Measurements from ENCODE around the gene PTPRE.
A peak's percentile ranks its signal among the peaks of the same experiment; 100 is the strongest.

Gene PTPRE

GRCh38 chr10:127905001-127905847 is 1.7 kb upstream of the PTPRE start:
- Histone ChIP-seq H2AFZ (ENCODE audit: low read depth) (no peak overlapping the region), H3K4me2 (no peak overlapping the region), H3K9ac (no peak overlapping the region), H3K79me2 (ENCODE audit: insufficient read depth, low read depth) (no peaks in the 10 kb centered on the region), H3K27me3 (ENCODE audit: insufficient read depth, low read depth) (no peaks in the 10 kb centered on the region), H3K36me3 (ENCODE audit: insufficient read depth) (no peaks in the 10 kb centered on the region), H3K27ac (no peak overlapping the region), H4K20me1 (ENCODE audit: insufficient read depth) (no peaks in the 10 kb centered on the region), H3K4me3 (IDR thresholded peaks at IDR 0.05; ENCODE audit: insufficient read depth, low read depth, low read length) (no peak overlapping the region), H3K4me1 (ENCODE audit: low read depth, poor library complexity, severe bottlenecking) (no peaks in the 10 kb centered on the region)
- TF ChIP-seq CTCF (conservative IDR thresholded peaks at IDR 0.05; ENCODE audit: low read depth, low read length): no peak

- H3K4me1 ChIP-seq (ENCODE audit: low read depth, poor library complexity, severe bottlenecking): no peaks in the 10 kb centered on the region
- no peak overlapping the region for H2AFZ ChIP-seq (ENCODE audit: low read depth)
- H3K36me3 ChIP-seq (ENCODE audit: insufficient read depth): no peaks in the 10 kb centered on the region
- no peaks in the 10 kb centered on the region for H3K27me3 ChIP-seq (ENCODE audit: insufficient read depth, low read depth)
- no peak overlapping the region for H3K27ac ChIP-seq
- H3K4me2 ChIP-seq: no peak overlapping the region
- TF ChIP-seq CTCF (conservative IDR thresholded peaks at IDR 0.05; ENCODE audit: low read depth, low read length): no peak
- H3K79me2 ChIP-seq (ENCODE audit: insufficient read depth, low read depth): no peaks in the 10 kb centered on the region
- no peak overlapping the region for H3K9ac ChIP-seq
- no peaks in the 10 kb centered on the region for H4K20me1 ChIP-seq (ENCODE audit: insufficient read depth)
- no peak overlapping the region for H3K4me3 ChIP-seq (IDR thresholded peaks at IDR 0.05; ENCODE audit: insufficient read depth, low read depth, low read length)
Observed at GRCh38 chr10:127905848-127906261, 1.0 kb upstream of the PTPRE start.

- no peak overlapping the region for H3K27ac ChIP-seq
- H2AFZ ChIP-seq (ENCODE audit: low read depth): peak overlapping the region; percentile 71; the same call in 1 of the 2 replicates
- no peaks in the 10 kb centered on the region for H3K36me3 ChIP-seq (ENCODE audit: insufficient read depth)
- H3K9ac ChIP-seq: no peak overlapping the region
- no peaks in the 10 kb centered on the region for H3K79me2 ChIP-seq (ENCODE audit: insufficient read depth, low read depth)
- no peaks in the 10 kb centered on the region for H3K27me3 ChIP-seq (ENCODE audit: insufficient read depth, low read depth)
- peak overlapping the region; percentile 39; the same call in 1 of the 2 replicates for H3K4me2 ChIP-seq
- TF ChIP-seq CTCF (conservative IDR thresholded peaks at IDR 0.05; ENCODE audit: low read depth, low read length): no peak
- no peaks in the 10 kb centered on the region for H4K20me1 ChIP-seq (ENCODE audit: insufficient read depth)
- no peaks in the 10 kb centered on the region for H3K4me1 ChIP-seq (ENCODE audit: low read depth, poor library complexity, severe bottlenecking)
- H3K4me3 ChIP-seq (IDR thresholded peaks at IDR 0.05; ENCODE audit: insufficient read depth, low read depth, low read length): no peak overlapping the region
Observed at GRCh38 chr10:127907411-127908105, 655 bp downstream of the PTPRE start.

GRCh38 chr10:127908106-127908958 is 1.4 kb downstream of the PTPRE start:
- no peak overlapping the region for H3K4me2 ChIP-seq

More at GRCh38 chr10:127908106-127908958, 1.4 kb downstream of the PTPRE start:
- Histone ChIP-seq H3K27ac (no peak overlapping the region), H3K36me3 (ENCODE audit: insufficient read depth) (no peaks in the 10 kb centered on the region), H3K79me2 (ENCODE audit: insufficient read depth, low read depth) (no peaks in the 10 kb centered on the region), H3K9ac (no peak overlapping the region), H2AFZ (ENCODE audit: low read depth) (no peak overlapping the region), H3K4me3 (IDR thresholded peaks at IDR 0.05; ENCODE audit: insufficient read depth, low read depth, low read length) (no peak overlapping the region), H3K27me3 (ENCODE audit: insufficient read depth, low read depth) (no peaks in the 10 kb centered on the region), H4K20me1 (ENCODE audit: insufficient read depth) (no peaks in the 10 kb centered on the region), H3K4me1 (ENCODE audit: low read depth, poor library complexity, severe bottlenecking) (no peaks in the 10 kb centered on the region)
- TF ChIP-seq CTCF (conservative IDR thresholded peaks at IDR 0.05; ENCODE audit: low read depth, low read length): no peak

All from KMS-11 (cell line).